Measurements from ENCODE around the gene URB2. TPM values are rescaled to one million over a fixed set of nuclear protein-coding genes. Genes with fewer than 3 reads are reported as not detected.

URB2 gene
- total and polyA plus RNA-seq, 2 donors (not counting 1 experiment from before 2014, with no cell fraction given), result 5.4 to 9.6 TPM

DNA sequence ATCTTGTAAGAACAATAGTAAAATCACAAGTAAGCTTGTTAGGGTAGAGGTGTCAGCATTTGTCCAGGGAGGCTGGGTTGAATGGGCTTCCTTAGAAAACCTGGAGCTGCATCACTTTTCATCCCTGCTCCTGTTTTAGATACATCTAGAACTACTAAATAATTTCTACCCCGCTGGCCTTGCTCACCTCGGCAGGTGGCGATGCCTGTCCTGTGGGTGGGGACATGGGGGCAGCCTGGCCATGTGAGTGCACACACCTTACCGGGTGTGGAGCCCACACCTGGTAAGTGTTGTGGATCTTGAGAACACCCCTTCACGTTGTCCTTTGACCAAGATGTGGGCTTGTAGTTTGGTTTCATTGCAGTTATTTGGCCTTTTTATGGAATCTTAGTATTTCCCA is 29.7 kb downstream of the URB2 start:
- Histone ChIP-seq H3K9ac (ENCODE audit: low read length) (no peak overlapping the region), H3K4me3 (ENCODE audit: control extremely low read depth in 1 of 5, extremely low read depth in 1 of 5, insufficient read depth in 1 of 5, low read depth in 2 of 5, low read length in 4 of 5) (no peak overlapping the region), H3K4me2 (replicated peaks; ENCODE audit: low read depth, low read length, poor library complexity, severe bottlenecking) (no peak overlapping the region), H3K79me2 (ENCODE audit: control insufficient read depth, insufficient read depth, low read length) (no peaks in the 10 kb centered on the region), H3K27me3 (replicated peaks in 1 of 4; ENCODE audit: control extremely low read depth in 1 of 4, control insufficient read depth in 3 of 4, insufficient read depth in 4 of 4, low read length in 3 of 4) (no peaks in the 10 kb centered on the region), H4K20me1 (ENCODE audit: control insufficient read depth, insufficient read depth, low read length, poor library complexity, severe bottlenecking) (no peaks in the 10 kb centered on the region), H3K27ac (ENCODE audit: low read length in 2 of 2) (no peak overlapping the region), H3K4me1 (ENCODE audit: control insufficient read depth in 2 of 2, insufficient read depth in 2 of 2, low read length in 2 of 2) (no peaks in the 10 kb centered on the region), H3K36me3 (replicated peaks in 1 of 2; ENCODE audit: control extremely low read depth in 1 of 2, control insufficient read depth in 1 of 2, extremely low read depth in 1 of 2, insufficient read depth in 2 of 2, low read length in 1 of 2) (peaks cover 3 to 57% of the 10 kb centered on the region in 2 experiments), H3K9me3 (ENCODE audit: control extremely low read depth in 1 of 3, control insufficient read depth in 2 of 3, insufficient read depth in 1 of 3, low read length in 2 of 3) (no peaks in the 10 kb centered on the region), H2AFZ (ENCODE audit: insufficient read depth, low read depth, low read length, poor library complexity, severe bottlenecking) (no peak overlapping the region)
- CTCF ChIA-PET, result interaction anchor here (11.4 kb wide), 1 partner anchor 653 kb away, joined by 265 read pairs; no protein-coding TSS in a partner anchor
- TF ChIP-seq, protein P1, sequence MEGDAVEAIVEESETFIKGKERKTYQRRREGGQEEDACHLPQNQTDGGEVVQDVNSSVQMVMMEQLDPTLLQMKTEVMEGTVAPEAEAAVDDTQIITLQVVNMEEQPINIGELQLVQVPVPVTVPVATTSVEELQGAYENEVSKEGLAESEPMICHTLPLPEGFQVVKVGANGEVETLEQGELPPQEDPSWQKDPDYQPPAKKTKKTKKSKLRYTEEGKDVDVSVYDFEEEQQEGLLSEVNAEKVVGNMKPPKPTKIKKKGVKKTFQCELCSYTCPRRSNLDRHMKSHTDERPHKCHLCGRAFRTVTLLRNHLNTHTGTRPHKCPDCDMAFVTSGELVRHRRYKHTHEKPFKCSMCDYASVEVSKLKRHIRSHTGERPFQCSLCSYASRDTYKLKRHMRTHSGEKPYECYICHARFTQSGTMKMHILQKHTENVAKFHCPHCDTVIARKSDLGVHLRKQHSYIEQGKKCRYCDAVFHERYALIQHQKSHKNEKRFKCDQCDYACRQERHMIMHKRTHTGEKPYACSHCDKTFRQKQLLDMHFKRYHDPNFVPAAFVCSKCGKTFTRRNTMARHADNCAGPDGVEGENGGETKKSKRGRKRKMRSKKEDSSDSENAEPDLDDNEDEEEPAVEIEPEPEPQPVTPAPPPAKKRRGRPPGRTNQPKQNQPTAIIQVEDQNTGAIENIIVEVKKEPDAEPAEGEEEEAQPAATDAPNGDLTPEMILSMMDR (IDR thresholded peaks at IDR 0.05), result no peak
- no peak for TF ChIP-seq EZH2 (IDR thresholded peaks at IDR 0.05; ENCODE audit: borderline replicate concordance, insufficient read depth, low read depth, low read length, poor library complexity, severe bottlenecking)
- no peak overlapping the region for H3K4me3 Mint-ChIP-seq
- no peaks in the 10 kb centered on the region for H3K27me3 Mint-ChIP-seq
- ATAC-seq (ENCODE audit: low read depth) (no peak), DNase-seq (no peak)
- POLR2A ChIA-PET, result no interaction called here
- no peaks in the 10 kb centered on the region for H3K4me1 Mint-ChIP-seq
- H3K9me3 Mint-ChIP-seq (ENCODE audit: insufficient read depth), result no peaks in the 10 kb centered on the region
- intact Hi-C loops (cut with micrococcal nuclease), result no loop called here
- no peak overlapping the region for H3K27ac Mint-ChIP-seq
- WGBS (ENCODE audit: insufficient coverage), result 100% methylated on average over 1 of the region's 5 CpGs

DNA sequence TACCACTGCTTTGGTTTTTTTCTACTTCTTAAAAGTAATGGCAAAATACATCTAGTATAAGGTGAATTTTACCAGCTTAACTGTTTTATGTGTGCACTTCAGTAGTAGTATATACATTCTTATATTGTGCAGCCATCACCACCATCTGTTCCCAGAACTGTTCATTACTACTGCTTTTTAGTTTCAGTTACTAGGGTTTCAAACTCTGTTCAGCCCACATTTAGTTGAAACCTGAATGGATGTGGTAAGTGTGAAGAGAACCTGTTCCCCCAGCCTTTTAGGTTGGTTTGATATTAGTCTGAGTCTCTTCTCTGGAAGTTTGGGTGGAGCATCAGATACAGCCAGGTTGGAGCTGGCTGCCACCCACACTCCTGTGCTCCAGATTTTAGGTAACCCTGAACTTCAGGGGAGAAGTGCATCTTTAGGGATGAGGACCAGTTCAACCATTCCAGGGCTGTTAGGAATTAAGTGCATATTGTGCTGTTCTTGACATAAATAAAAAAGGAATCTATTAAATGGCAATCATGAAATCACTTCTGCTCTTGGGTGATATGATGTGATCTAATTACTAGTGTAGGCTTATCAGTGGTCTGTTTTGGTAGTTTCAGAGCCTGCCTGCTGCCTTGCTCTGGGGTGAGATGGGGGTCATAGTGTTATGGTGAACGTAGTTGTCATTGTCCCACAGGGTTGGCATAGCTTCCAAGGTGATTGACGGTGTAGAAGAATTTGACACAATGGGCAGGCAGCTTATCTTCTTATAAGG is 32.1 kb downstream of the URB2 start:
- no peak for ATAC-seq (ENCODE audit: low read depth)
- no CpG with 5 or more reads among the region's 2 CpGs for WGBS (ENCODE audit: insufficient coverage)
- POLR2A ChIA-PET, result no interaction called here
- Histone ChIP-seq H4K20me1 (ENCODE audit: control insufficient read depth, insufficient read depth, low read length, poor library complexity, severe bottlenecking) (no peaks in the 10 kb centered on the region), H3K4me2 (replicated peaks; ENCODE audit: low read depth, low read length, poor library complexity, severe bottlenecking) (no peak overlapping the region), H3K27ac (ENCODE audit: low read length in 2 of 2) (no peak overlapping the region), H3K4me1 (ENCODE audit: control insufficient read depth in 2 of 2, insufficient read depth in 2 of 2, low read length in 2 of 2) (peaks cover 5 to 6% of the 10 kb centered on the region in 2 donors), H3K27me3 (replicated peaks in 1 of 4; ENCODE audit: control extremely low read depth in 1 of 4, control insufficient read depth in 3 of 4, insufficient read depth in 4 of 4, low read length in 3 of 4) (no peaks in the 10 kb centered on the region), H2AFZ (ENCODE audit: insufficient read depth, low read depth, low read length, poor library complexity, severe bottlenecking) (no peak overlapping the region), H3K79me2 (ENCODE audit: control insufficient read depth, insufficient read depth, low read length) (no peaks in the 10 kb centered on the region), H3K36me3 (replicated peaks in 1 of 2; ENCODE audit: control extremely low read depth in 1 of 2, control insufficient read depth in 1 of 2, extremely low read depth in 1 of 2, insufficient read depth in 2 of 2, low read length in 1 of 2) (peaks cover 0 to 41% of the 10 kb centered on the region in 2 experiments), H3K9me3 (ENCODE audit: control extremely low read depth in 1 of 3, control insufficient read depth in 2 of 3, insufficient read depth in 1 of 3, low read length in 2 of 3) (no peaks in the 10 kb centered on the region), H3K9ac (ENCODE audit: low read length) (no peak overlapping the region), H3K4me3 (ENCODE audit: control extremely low read depth in 1 of 5, extremely low read depth in 1 of 5, insufficient read depth in 1 of 5, low read depth in 2 of 5, low read length in 4 of 5) (no peak overlapping the region)
- no peak for DNase-seq
- Mint-ChIP-seq H3K27me3 (no peaks in the 10 kb centered on the region), H3K9me3 (ENCODE audit: insufficient read depth) (no peaks in the 10 kb centered on the region), H3K4me1 (peaks cover 7% of the 10 kb centered on the region), H3K4me3 (no peak overlapping the region), H3K27ac (no peak overlapping the region)
- intact Hi-C loops (cut with micrococcal nuclease), result no loop called here
- TF ChIP-seq, protein P1 (IDR thresholded peaks at IDR 0.05), result no peak
- no peak for TF ChIP-seq EZH2 (IDR thresholded peaks at IDR 0.05; ENCODE audit: borderline replicate concordance, insufficient read depth, low read depth, low read length, poor library complexity, severe bottlenecking)
- CTCF ChIA-PET, result interaction anchor here (11.4 kb wide), 1 partner anchor 650 kb away, joined by 265 read pairs; no protein-coding TSS in a partner anchor
